Activated CD8-positive, alpha-beta T cell treated with anti-CD3 and anti-CD28 coated beads for 36 hours (primary cell): ENCODE results near the gene VMAC. TPM values are rescaled to one million over a fixed set of nuclear protein-coding genes. Genes with fewer than 3 reads are reported as not detected.

Experiments
- ATAC-seq: fragments of 200-7000 bp; cut with Tn5 transposase; one replicate; pipeline ENCODE4 v1.10.0; 2021; ENCODE audit warnings: mild to moderate bottlenecking, moderate library complexity
- CTCF ChIA-PET: fragments of 350-600 bp; sonication (Branson Sonifier 250); formaldehyde crosslinking; loops from one replicate; lab custom pipeline; 2021; ENCODE audit warnings: antibody characterized with exemption; lab: Charles Lee
- POLR2A ChIA-PET: fragments of 350-600 bp; sonication (Branson Sonifier 250); formaldehyde crosslinking; loops from one replicate; lab custom pipeline; 2021; ENCODE audit warnings: antibody characterized with exemption; lab: Charles Lee
- DNase-seq: peaks from one replicate; pipeline ENCODE4 v3.0.0-alpha.2; 2020
- H3K27ac Mint-ChIP-seq: one replicate; pipeline ENCODE4 v1.8.0; 2021; ENCODE audit warnings: mild to moderate bottlenecking, mixed read lengths
- H3K27me3 Mint-ChIP-seq: one replicate; pipeline ENCODE4 v1.8.0; 2021; ENCODE audit warnings: mixed read lengths
- H3K36me3 Mint-ChIP-seq: one replicate; pipeline ENCODE4 v1.8.0; 2021; ENCODE audit warnings: low read depth, mixed read lengths
- H3K4me1 Mint-ChIP-seq: one replicate; pipeline ENCODE4 v1.8.0; 2021; ENCODE audit warnings: low read depth, mixed read lengths
- H3K4me3 Mint-ChIP-seq: one replicate; pipeline ENCODE4 v1.8.0; 2021; ENCODE audit warnings: mild to moderate bottlenecking, moderate library complexity, mixed read lengths
- H3K9me3 Mint-ChIP-seq: one replicate; pipeline ENCODE4 v1.8.0; 2021; ENCODE audit warnings: mixed read lengths
- CTCF ChIP-seq: fragments of 200-600 bp; IDR thresholded peaks from one replicate; pipeline ENCODE4 v1.8.0; 2022; ENCODE audit warnings: antibody characterized with exemption, mild to moderate bottlenecking
- intact Hi-C: fragments of 100-400 bp; cut with micrococcal nuclease; formaldehyde crosslinking; loops from one replicate; pipeline ENCODE4 v1.10.0; 2022
- total RNA-seq, 2 experiments: library from RNA; stranded (reverse); gene quantifications; one replicate each; pipeline ENCODE4 v1.2.3, GENCODE V29; 2021

VMAC gene
- total RNA-seq, 2 experiments from 2014 or later: 1.2 to 2.5 TPM

DNA sequence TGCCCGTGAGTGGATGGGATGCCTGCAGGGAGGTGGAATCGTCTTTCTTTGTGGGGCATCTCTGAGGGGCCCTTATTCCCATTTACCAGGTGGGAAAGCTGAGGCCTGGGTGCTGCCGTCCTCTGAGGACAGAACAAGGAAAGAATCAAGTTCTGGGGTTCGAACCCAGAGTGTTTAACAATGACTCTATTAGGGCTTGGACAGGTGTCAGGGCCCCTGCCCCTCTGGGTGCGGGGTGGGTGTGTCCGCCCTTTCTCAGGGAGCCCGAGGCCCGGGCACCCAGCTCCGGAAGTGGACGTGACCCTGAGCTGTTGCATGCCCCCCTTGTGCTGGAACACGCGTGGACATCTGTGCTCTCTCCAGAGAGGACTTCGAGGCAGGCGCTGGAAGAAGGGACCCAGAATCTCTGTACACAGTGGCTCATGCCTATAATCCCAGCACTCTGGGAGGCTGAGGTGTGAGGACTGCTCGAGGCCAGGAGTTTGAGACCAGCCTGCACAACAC lies 11.8 kb upstream of the VMAC start:
- ChIA-PET POLR2A (interaction anchor here (0.8 to 3.8 kb wide), 5 partner anchors 11 to 102 kb away, joined by 3 to 18 read pairs (median 4); partner anchors contain the start of genes DUS3L, NDUFA11 and VMAC), CTCF (interaction anchor here (0.8 to 4.1 kb wide), 5 partner anchors 8 to 97 kb away, joined by 3 to 43 read pairs (median 4); partner anchors contain the start of gene NRTN)
- intact Hi-C loops: no loop called here
- no peaks in the 10 kb centered on the region for H3K27me3 Mint-ChIP-seq
- no peaks in the 10 kb centered on the region for H3K9me3 Mint-ChIP-seq
- ATAC-seq (no peak), DNase-seq (no peak)
- TF ChIP-seq CTCF: no peak
- H3K27ac Mint-ChIP-seq: no peak overlapping the region
- no peaks in the 10 kb centered on the region for H3K36me3 Mint-ChIP-seq
- H3K4me1 Mint-ChIP-seq: no peaks in the 10 kb centered on the region
- H3K4me3 Mint-ChIP-seq: no peak overlapping the region

DNA sequence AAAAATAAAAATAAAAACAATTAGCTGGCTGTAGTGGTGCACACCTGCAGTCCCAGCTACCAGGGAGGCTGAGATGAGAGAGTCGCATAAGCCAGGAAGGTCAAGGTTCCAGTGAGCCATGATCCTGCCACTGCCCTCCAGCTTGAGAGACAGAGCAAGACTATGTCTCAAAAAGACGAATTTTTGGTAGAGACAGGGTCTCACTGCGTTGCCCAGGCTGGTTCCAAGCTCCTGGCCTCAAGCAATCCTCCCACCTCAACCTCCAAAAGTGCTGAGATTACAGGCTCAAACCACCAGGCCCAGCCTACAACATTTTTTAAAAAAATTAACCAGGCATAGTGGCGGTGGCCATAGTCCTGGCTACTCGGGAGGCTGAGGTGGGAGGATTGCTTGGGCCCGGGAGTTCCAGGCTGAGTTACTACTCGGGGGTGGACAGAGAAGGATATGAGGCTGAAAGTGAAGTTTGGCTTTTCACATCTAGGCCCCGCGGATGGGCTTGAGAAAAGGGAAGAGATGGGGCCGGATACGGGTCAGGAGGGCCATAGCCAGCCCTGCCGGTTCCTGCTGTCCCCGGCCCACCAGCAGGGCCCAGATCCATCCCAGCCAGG lies 11.3 kb upstream of the VMAC start:
- Mint-ChIP-seq H3K36me3 (no peaks in the 10 kb centered on the region), H3K9me3 (no peaks in the 10 kb centered on the region), H3K4me1 (no peaks in the 10 kb centered on the region), H3K27me3 (no peaks in the 10 kb centered on the region), H3K27ac (no peak overlapping the region), H3K4me3 (no peak overlapping the region)
- ATAC-seq: no peak
- intact Hi-C loops: no loop called here
- DNase-seq: no peak
- ChIA-PET POLR2A (interaction anchor here (0.8 to 3.8 kb wide), 4 partner anchors 10 to 102 kb away, joined by 3 to 18 read pairs (median 4); partner anchors contain the start of genes DUS3L, NDUFA11 and VMAC), CTCF (interaction anchor here (0.8 to 4.1 kb wide), 5 partner anchors 9 to 96 kb away, joined by 3 to 43 read pairs (median 4); partner anchors contain the start of gene NRTN)
- TF ChIP-seq CTCF: no peak

GRCh38 chr19:5893907-5894703 lies 10.6 kb upstream of the VMAC start:
- intact Hi-C loops: no loop called here
- CTCF ChIA-PET: interaction anchor here (4.1 kb wide), 1 partner anchor 90 kb away, joined by 43 read pairs; the partner anchor contains the start of gene NRTN
- no peak overlapping the region for H3K4me3 Mint-ChIP-seq
- H3K36me3 Mint-ChIP-seq: no peaks in the 10 kb centered on the region
- ATAC-seq (no peak), DNase-seq (no peak)
- TF ChIP-seq CTCF: no peak
- no peaks in the 10 kb centered on the region for H3K27me3 Mint-ChIP-seq
- no peaks in the 10 kb centered on the region for H3K9me3 Mint-ChIP-seq
- no peak overlapping the region for H3K27ac Mint-ChIP-seq
- POLR2A ChIA-PET: interaction anchor here (0.8 to 1.3 kb wide), 3 partner anchors 13 to 103 kb away, joined by 3 to 4 read pairs (median 3); partner anchors contain the start of gene DUS3L
- no peaks in the 10 kb centered on the region for H3K4me1 Mint-ChIP-seq

DNA sequence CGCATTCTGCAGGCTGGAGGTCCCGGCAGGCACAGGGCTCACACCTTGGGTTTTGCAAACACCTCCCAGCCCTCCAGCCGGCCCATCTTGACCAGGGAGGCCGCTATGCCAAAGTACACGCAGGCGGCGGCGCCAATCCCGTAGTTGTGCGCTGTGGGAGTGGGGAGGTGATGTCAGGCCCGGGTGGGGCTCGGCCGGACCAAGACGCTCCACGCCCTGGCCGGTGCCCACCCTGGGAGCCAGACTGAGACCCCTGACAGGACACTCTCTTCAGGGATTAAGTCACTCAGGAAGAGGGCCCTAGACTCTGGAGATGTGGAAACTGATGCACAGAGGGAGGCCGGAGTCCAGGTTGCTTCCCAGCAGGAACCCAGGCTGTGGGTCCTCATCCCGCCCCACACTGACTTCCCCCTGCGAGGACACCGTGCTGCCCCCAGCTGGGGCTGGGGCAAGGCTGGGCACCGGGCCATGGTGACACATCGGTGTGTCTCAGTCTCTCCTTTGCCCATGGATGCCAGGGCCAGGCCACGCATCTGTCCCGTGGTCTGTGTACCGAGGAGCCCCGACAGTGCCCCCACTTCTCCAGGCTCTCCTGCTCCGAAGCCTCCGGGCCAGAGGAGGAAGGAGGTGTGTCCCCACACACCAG lies 9.8 kb upstream of the VMAC start:
- no peaks in the 10 kb centered on the region for H3K9me3 Mint-ChIP-seq
- ChIA-PET CTCF (no interaction called here), POLR2A (no interaction called here)
- ATAC-seq (no peak), DNase-seq (no peak)
- no peak overlapping the region for H3K4me3 Mint-ChIP-seq
- peaks cover 2% of the 10 kb centered on the region for H3K4me1 Mint-ChIP-seq
- intact Hi-C loops: no loop called here
- H3K27ac Mint-ChIP-seq: no peak overlapping the region
- H3K27me3 Mint-ChIP-seq: no peaks in the 10 kb centered on the region
- no peak for TF ChIP-seq CTCF
- peaks cover 2% of the 10 kb centered on the region for H3K36me3 Mint-ChIP-seq
